MM.1S (cell line): ENCODE data around the gene ADAMTS9.

Experiments used
- EZH2 ChIP-seq: fragments of 300-600 bp; sonication (generic); optimal IDR thresholded peaks from 2 replicates; pipeline ENCODE3; 2017; ENCODE audit warnings: low read depth, mild to moderate bottlenecking, antibody characterized with exemption, low read length, mixed read lengths
- EZH2phosphoT487 ChIP-seq: fragments of 300-600 bp; sonication (generic); IDR thresholded peaks from 2 replicates; pipeline ENCODE4 v1.6.1; 2018; ENCODE audit warnings: antibody characterized with exemption, low read length
- TF ChIP-seq, protein P1 (sequence below): fragments of 300-600 bp; sonication (generic); IDR thresholded peaks from 2 replicates; pipeline ENCODE4 v1.5.1; 2016; ENCODE audit warnings: antibody characterized with exemption, low read length, mixed read lengths

DNA sequence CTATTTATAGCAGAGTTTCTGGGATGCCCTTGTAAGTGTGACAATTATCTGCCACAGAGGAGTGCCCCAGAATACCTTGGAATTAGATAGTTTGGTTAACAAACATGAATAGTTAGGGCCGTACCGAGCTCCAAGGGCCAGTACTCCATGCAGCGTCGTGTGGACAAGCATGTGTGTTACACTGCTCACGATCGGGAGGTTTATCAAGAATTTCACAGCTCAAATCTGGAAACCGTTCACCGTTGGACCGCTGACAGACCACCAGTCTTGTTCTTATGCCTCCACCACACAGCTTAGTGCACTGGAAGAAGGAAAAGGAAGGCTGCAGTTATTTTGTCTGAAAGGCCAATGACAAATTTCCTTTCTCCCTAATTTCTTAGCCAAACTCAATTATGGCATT, 93.7 kb downstream of the ADAMTS9 start:
- TF ChIP-seq, protein P1, sequence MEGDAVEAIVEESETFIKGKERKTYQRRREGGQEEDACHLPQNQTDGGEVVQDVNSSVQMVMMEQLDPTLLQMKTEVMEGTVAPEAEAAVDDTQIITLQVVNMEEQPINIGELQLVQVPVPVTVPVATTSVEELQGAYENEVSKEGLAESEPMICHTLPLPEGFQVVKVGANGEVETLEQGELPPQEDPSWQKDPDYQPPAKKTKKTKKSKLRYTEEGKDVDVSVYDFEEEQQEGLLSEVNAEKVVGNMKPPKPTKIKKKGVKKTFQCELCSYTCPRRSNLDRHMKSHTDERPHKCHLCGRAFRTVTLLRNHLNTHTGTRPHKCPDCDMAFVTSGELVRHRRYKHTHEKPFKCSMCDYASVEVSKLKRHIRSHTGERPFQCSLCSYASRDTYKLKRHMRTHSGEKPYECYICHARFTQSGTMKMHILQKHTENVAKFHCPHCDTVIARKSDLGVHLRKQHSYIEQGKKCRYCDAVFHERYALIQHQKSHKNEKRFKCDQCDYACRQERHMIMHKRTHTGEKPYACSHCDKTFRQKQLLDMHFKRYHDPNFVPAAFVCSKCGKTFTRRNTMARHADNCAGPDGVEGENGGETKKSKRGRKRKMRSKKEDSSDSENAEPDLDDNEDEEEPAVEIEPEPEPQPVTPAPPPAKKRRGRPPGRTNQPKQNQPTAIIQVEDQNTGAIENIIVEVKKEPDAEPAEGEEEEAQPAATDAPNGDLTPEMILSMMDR: no peak
- TF ChIP-seq EZH2: no peak
- no peak for TF ChIP-seq EZH2phosphoT487
